Stimulated activated CD8-positive, alpha-beta memory T cell treated with anti-CD3 and anti-CD28 coated beads, Interleukin-4, amount 100 ng/mL, for 4 hours (primary cell): Measurements from ENCODE around the gene GDF2.

Experiments used
- DNase-seq, 2 donors: peaks; one replicate each; pipeline ENCODE4 v3.0.0-alpha.2; 2020; ENCODE audit warnings: low read depth in 2 of 2, low spot score in 1 of 2

GDF2 gene

GRCh38 chr10:47322300-47323061 lies at the start of gene GDF2:
Gene GDF2 (plus strand): TSS chr10:47322454. CDS start chr10:47322669, 215 bp downstream.
- no peak for DNase-seq

GRCh38 chr10:47276071-47276470 lies 46.2 kb upstream of the GDF2 start:
- no peak for DNase-seq

- no peak for DNase-seq
These were observed 45.5 kb upstream of the GDF2 start for GRCh38 chr10:47276576-47277351.

DNA sequence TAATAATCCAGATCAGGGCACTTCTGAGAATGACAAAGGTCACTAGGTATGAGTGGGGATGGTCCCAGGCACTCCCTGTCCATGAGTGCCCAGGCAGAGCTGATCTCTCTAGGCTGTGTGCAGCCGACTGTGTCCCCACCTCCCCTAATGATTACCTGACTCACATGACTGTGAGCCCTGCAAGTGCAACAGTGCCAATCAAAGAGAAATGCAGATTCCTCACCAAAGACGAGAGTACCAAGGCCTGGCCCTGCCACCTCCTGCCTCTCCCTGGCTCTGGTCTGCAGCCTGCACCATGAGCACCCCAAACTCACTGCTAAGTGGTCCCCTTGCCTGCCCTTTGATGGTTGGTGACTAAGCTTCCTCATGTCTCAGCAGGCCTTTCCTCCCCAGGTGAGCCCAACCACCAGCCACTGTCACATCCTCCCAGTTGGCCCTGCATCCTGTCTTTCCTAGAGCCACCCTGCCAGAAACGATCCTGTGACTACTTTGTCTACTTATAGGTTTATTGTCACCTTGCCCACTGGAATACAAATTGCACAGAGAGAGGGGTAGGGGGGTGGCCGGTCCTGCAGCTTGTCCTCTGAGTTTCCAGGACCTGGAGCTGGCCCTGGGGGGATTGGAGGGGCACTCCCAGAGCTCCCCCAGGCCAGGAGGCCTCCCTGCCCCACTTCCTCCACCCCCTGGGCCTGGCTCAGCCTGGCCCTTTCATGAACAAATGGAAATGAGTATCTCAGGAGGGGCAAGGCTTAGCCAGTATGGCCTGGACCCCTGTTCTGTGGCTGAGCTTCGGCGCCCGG lies 44.7 kb upstream of the GDF2 start:
- DNase-seq, result no peak

DNA sequence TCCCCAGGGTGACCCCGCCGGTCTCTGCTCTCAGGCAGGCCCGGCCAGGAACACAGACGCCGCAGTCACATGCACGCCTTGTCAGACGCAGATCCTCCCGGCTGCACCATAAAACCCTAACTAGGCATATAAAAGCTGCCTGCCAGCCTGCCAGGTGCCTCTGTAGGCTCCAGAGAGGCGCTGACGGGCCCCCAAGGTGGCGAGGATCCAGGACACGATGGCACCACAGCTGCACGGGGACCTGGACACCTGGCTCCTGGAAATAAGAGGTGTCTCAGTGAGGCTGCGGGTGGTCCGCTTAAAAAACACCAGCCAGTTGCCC lies 44.1 kb upstream of the GDF2 start:
- no peak for DNase-seq

GRCh38 chr10:47278720-47279119 lies 43.5 kb upstream of the GDF2 start:
- DNase-seq, result no peak

DNA sequence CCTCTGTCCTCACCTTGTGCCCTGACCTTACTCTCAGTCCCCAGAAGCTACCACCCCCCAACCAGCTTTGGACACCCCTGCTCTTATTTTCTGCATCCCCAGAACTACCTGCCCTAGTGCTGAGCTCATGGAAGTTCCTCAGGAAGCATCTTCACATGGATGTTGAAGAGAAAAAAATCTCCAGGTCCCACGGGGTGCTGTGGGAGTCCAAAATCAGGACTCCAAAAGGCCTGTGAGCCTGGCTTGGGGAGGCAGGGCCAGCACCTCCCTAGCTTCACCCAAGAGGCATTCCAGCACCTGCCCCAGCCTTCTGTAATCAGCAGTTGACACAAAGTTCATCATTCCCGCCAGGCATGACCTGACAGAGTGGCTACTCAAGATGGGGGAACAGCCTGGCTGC lies 43.0 kb upstream of the GDF2 start:
- DNase-seq, result no peak

- no peak for DNase-seq
These were observed 40.1 kb upstream of the GDF2 start for GRCh38 chr10:47282005-47282656.

DNA sequence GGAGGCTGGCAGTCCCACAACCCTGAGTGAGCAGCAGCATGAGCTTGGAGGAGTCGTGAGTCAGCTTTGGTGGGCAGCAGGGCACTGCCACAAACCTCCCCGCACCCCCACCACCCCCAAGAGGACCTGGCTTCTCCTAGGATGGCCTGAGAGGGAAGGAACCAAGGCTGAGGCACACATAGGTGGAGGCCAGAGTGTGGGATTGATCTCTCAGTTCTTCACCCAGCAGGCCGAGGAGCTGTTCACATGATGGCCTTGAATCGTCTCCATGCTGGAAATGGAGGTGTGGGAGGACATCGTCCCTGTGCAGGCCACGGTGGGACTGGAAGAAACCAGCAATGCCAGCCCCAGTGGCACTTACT lies 39.6 kb upstream of the GDF2 start:
- no peak for DNase-seq

GRCh38 chr10:47283101-47283630 lies 39.1 kb upstream of the GDF2 start:
- DNase-seq, result no peak

DNA sequence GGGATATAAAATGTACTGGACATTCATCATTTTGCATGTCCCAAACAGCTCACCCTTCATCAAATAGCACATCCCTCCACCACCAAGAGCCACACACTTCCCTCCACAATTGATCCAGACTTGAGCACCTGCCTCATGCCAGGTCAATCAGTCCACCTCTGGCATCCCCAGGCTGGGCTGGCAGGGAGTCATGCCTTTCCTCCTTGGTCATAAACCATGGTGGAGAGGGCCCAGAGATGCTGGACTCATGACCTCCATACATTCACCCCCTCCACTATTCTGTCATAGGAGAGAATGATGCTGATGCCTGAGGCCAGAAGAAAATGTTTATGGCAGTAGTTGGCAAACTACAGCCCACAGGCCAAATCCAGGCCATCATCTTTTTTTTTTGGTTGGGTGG lies 38.4 kb upstream of the GDF2 start:
- DNase-seq, result no peak

- no peak for DNase-seq
These were observed 36.7 kb upstream of the GDF2 start for GRCh38 chr10:47285381-47286115.

- DNase-seq, result no peak
These were observed 36.1 kb upstream of the GDF2 start for GRCh38 chr10:47286116-47286505.

GRCh38 chr10:47286591-47287315 lies 35.5 kb upstream of the GDF2 start:
- DNase-seq, result no peak

DNA sequence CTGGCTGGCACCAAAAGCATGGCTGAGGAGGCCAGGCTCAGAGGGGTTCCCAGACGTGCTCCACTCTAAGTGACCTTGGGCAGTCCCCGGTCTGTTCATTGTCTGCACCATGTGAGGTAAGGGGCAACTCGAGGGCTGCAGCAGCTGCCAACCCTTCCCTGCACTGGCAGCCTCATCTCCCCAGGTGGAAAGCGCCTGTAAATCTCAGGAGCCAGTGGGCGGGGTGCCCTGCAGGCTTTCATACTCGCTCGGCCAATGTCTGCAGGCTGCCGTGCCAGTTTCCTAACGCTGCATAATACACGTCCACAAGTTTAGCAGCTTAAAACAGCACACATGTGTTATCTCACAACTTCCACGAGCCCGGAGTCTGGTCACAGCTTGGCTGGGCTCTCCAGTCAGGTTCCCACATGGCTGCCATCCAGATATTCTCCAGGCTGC lies 34.9 kb upstream of the GDF2 start:
- DNase-seq, result no peak

GRCh38 chr10:47287805-47288204 lies 34.4 kb upstream of the GDF2 start:
- no peak for DNase-seq

- no peak for DNase-seq
These were observed 34.0 kb upstream of the GDF2 start for GRCh38 chr10:47288236-47288635.

- DNase-seq, result no peak
These were observed 33.2 kb upstream of the GDF2 start for GRCh38 chr10:47288916-47289495.

GRCh38 chr10:47289921-47290320 lies 32.3 kb upstream of the GDF2 start:
- no peak for DNase-seq
